Mesenchymal stem cell (in vitro differentiated cells and primary cell): ENCODE results near the gene KCNN2.

Experiments
- DNase-seq: peaks from one replicate; pipeline ENCODE4 v3.0.0-alpha.2; 2013
- H2AFZ ChIP-seq: one replicate; pipeline ENCODE4 v1.6.1; 2013; ENCODE audit warnings: low read depth, mild to moderate bottlenecking, control low read depth, inconsistent platforms, low read length, moderate library complexity
- H2AK5ac ChIP-seq: 2 replicates; pipeline ENCODE4 v1.6.1; 2013; ENCODE audit warnings: low read length, moderate library complexity, mild to moderate bottlenecking, inconsistent platforms; ENCODE audit not compliant: severe bottlenecking
- H2BK120ac ChIP-seq: one replicate; pipeline ENCODE4 v1.6.1; 2013; ENCODE audit warnings: low read depth, mild to moderate bottlenecking, inconsistent platforms, low read length, moderate library complexity
- H2BK12ac ChIP-seq, 2 experiments: one replicate each; pipeline ENCODE4 v1.6.1; 2013; ENCODE audit warnings: inconsistent platforms in 2 of 2, low read length in 2 of 2, mild to moderate bottlenecking in 2 of 2, moderate library complexity in 2 of 2, control low read depth in 1 of 2
- H2BK15ac ChIP-seq: one replicate; pipeline ENCODE4 v1.6.1; 2013; ENCODE audit warnings: mild to moderate bottlenecking, low read depth, inconsistent platforms; ENCODE audit not compliant: poor library complexity, severe bottlenecking
- H2BK5ac ChIP-seq: 2 replicates; pipeline ENCODE4 v1.6.1; 2013; ENCODE audit warnings: low read depth, mild to moderate bottlenecking, low read length, control low read depth, inconsistent platforms; ENCODE audit not compliant: poor library complexity, severe bottlenecking
- H3K14ac ChIP-seq, 2 experiments: one replicate each; pipeline ENCODE4 v1.6.1; 2013; ENCODE audit warnings: inconsistent platforms in 2 of 2, low read length in 2 of 2, control low read depth in 1 of 2, mild to moderate bottlenecking in 1 of 2, moderate library complexity in 1 of 2
- H3K18ac ChIP-seq, 2 experiments: one replicate each; pipeline ENCODE4 v1.6.1; 2013; ENCODE audit warnings: inconsistent platforms in 2 of 2, low read length in 2 of 2, control low read depth in 1 of 2, low read depth in 1 of 2, mild to moderate bottlenecking in 1 of 2
- H3K23ac ChIP-seq, 2 experiments: one replicate each; pipeline ENCODE4 v1.6.1; 2013; ENCODE audit warnings: inconsistent platforms in 2 of 2, low read length in 2 of 2, mild to moderate bottlenecking in 2 of 2, moderate library complexity in 2 of 2, control low read depth in 1 of 2
- H3K27ac ChIP-seq: 2 replicates; pipeline ENCODE4 v1.5.1; 2013; ENCODE audit warnings: mild to moderate bottlenecking, moderate library complexity, low read length, control low read depth, inconsistent platforms; ENCODE audit not compliant: poor library complexity, severe bottlenecking
- H3K27me3 ChIP-seq, 2 experiments: 2 replicates each; pipeline versions ENCODE4 v1.6.1 to v1.7.0; 2013; ENCODE audit warnings: low read length in 2 of 2, mild to moderate bottlenecking in 2 of 2, moderate library complexity in 2 of 2, control low read depth in 1 of 2, inconsistent platforms in 1 of 2; ENCODE audit not compliant: control insufficient read depth in 1 of 2, insufficient read depth in 1 of 2
- H3K36me3 ChIP-seq, 2 experiments: 2 replicates each; pipeline versions ENCODE4 v1.6.1 to v1.7.0; 2013; ENCODE audit warnings: low read length in 2 of 2, control low read depth in 1 of 2, inconsistent platforms in 1 of 2, low read depth in 1 of 2, mild to moderate bottlenecking in 1 of 2; ENCODE audit not compliant: insufficient read depth in 2 of 2, control insufficient read depth in 1 of 2
- H3K4ac ChIP-seq, 2 experiments: one replicate each; pipeline ENCODE4 v1.6.1; 2013; ENCODE audit warnings: inconsistent platforms in 2 of 2, low read length in 2 of 2, mild to moderate bottlenecking in 2 of 2, moderate library complexity in 2 of 2, control low read depth in 1 of 2, low read depth in 1 of 2
- H3K4me1 ChIP-seq: 2 replicates; pipeline ENCODE4 v1.6.1; 2013; ENCODE audit warnings: low read depth, low read length, control low read depth; ENCODE audit not compliant: control insufficient read depth, insufficient read depth
- H3K4me2 ChIP-seq: 2 replicates; pipeline ENCODE4 v1.6.1; 2013; ENCODE audit warnings: low read length, mild to moderate bottlenecking, inconsistent platforms; ENCODE audit not compliant: poor library complexity, severe bottlenecking
- H3K4me3 ChIP-seq, 2 experiments: 2 replicates each; pipeline versions ENCODE4 v1.5.1 to v1.7.0; 2013; ENCODE audit warnings: low read length in 2 of 2, mild to moderate bottlenecking in 2 of 2, control low read depth in 1 of 2, low read depth in 1 of 2; ENCODE audit not compliant: insufficient read depth in 1 of 2
- H3K79me1 ChIP-seq: replicated peaks from 2 replicates; pipeline ENCODE4 v1.6.1; 2013; ENCODE audit warnings: mild to moderate bottlenecking, control low read depth, low read length, inconsistent platforms; ENCODE audit not compliant: poor library complexity, severe bottlenecking
- H3K9ac ChIP-seq: 2 replicates; pipeline ENCODE4 v1.7.0; 2013; ENCODE audit warnings: mild to moderate bottlenecking, low read length, moderate library complexity
- H3K9me3 ChIP-seq: 2 replicates; pipeline ENCODE4 v1.7.0; 2013; ENCODE audit warnings: mild to moderate bottlenecking, low read length; ENCODE audit not compliant: control insufficient read depth
- H4K8ac ChIP-seq: one replicate; pipeline ENCODE4 v1.6.1; 2013; ENCODE audit warnings: inconsistent platforms, mild to moderate bottlenecking, low read length, moderate library complexity
- H4K91ac ChIP-seq: one replicate; pipeline ENCODE4 v1.6.1; 2013; ENCODE audit warnings: mild to moderate bottlenecking, low read length, inconsistent platforms
- WGBS: methylation state at CpG from one replicate; pipeline ENCODE4 v1.1.7; 2013; ENCODE audit warnings: mixed read lengths; 5-methylcytosine and 5-hydroxymethylcytosine counted together

KCNN2 gene

GRCh38 chr5:114408847-114409246, 47.0 kb downstream of the KCNN2 start:
- Histone ChIP-seq H4K8ac (no peak overlapping the region), H3K4me1 (no peaks in the 10 kb centered on the region), H3K27ac (no peak overlapping the region), H3K27me3 (no peaks in the 10 kb centered on the region), H2BK12ac (no peak overlapping the region), H3K4ac (no peak overlapping the region), H3K4me3 (no peak overlapping the region), H3K36me3 (no peaks in the 10 kb centered on the region), H2BK5ac (no peak overlapping the region), H3K18ac (no peak overlapping the region), H3K9ac (no peak overlapping the region), H2BK120ac (no peak overlapping the region), H3K9me3 (no peaks in the 10 kb centered on the region), H2BK15ac (no peak overlapping the region), H3K4me2 (no peak overlapping the region), H4K91ac (no peak overlapping the region), H2AK5ac (no peak overlapping the region), H3K14ac (no peak overlapping the region), H3K79me1 (no peaks in the 10 kb centered on the region), H2AFZ (no peak overlapping the region), H3K23ac (no peak overlapping the region)
- WGBS = 97% methylated on average over 1 of the region's 3 CpGs
- DNase-seq = no peak

- Histone ChIP-seq H2AK5ac (no peak overlapping the region), H3K4me2 (no peak overlapping the region), H2AFZ (no peak overlapping the region), H3K4me1 (no peaks in the 10 kb centered on the region), H4K8ac (no peak overlapping the region), H3K18ac (peak overlapping the region in 1 of 2 experiments; percentile 60), H3K4ac (no peak overlapping the region), H3K9ac (no peak overlapping the region), H2BK120ac (no peak overlapping the region), H3K27ac (no peak overlapping the region), H2BK15ac (no peak overlapping the region), H3K4me3 (no peak overlapping the region), H4K91ac (no peak overlapping the region), H3K23ac (no peak overlapping the region), H2BK12ac (no peak overlapping the region), H3K9me3 (no peaks in the 10 kb centered on the region), H2BK5ac (no peak overlapping the region), H3K79me1 (no peaks in the 10 kb centered on the region), H3K27me3 (no peaks in the 10 kb centered on the region), H3K14ac (no peak overlapping the region), H3K36me3 (no peaks in the 10 kb centered on the region)
- DNase-seq = peak; percentile 21
- 21% methylated on average over 2 of the region's 3 CpGs for WGBS
Measured at GRCh38 chr5:114411380-114411931, 49.6 kb downstream of the KCNN2 start.

DNA sequence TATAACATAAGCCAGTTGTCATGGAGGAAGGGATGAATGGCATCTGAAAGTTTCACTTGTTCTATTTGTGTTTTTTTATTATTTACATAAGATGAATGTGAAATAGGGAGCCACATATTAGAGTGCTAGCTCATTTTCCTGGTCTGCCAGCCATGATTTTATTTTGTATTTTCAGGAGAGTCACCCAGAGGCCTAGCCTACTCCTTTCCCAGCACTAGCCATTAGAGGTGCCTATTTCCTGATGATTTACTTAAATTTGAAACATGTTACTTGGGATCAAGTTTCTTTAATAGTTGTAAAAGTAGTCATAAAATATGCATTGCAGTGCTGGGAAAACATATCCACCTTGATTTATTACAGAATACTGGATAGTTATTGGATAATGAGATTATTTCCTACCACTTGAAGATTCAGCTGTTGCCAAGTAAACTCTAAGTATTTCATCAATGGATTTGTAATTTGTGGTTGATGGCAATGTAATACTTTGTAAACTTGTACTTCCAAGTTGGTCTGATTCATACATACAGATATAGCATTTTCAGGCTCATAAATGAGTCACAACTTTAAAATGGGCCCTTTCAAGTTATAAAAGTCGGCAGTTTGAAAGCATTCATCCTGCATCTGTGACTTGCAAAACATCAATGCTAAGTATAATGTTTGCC, 50.8 kb downstream of the KCNN2 start:
- H3K4me1 ChIP-seq = no peaks in the 10 kb centered on the region
- no peak overlapping the region for H3K4me3 ChIP-seq
- no peak overlapping the region for H3K18ac ChIP-seq
- no peak overlapping the region for H4K8ac ChIP-seq
- H2AFZ ChIP-seq = no peak overlapping the region
- no peaks in the 10 kb centered on the region for H3K79me1 ChIP-seq
- no peak overlapping the region for H2BK12ac ChIP-seq
- DNase-seq = peak; percentile 94
- H3K4ac ChIP-seq = no peak overlapping the region
- H2BK120ac ChIP-seq = no peak overlapping the region
- H3K9ac ChIP-seq = no peak overlapping the region
- no peak overlapping the region for H2BK5ac ChIP-seq
- H4K91ac ChIP-seq = no peak overlapping the region
- no peak overlapping the region for H3K23ac ChIP-seq
- no peak overlapping the region for H2AK5ac ChIP-seq
- no peak overlapping the region for H3K4me2 ChIP-seq
- H3K9me3 ChIP-seq = no peaks in the 10 kb centered on the region
- no peak overlapping the region for H2BK15ac ChIP-seq
- no peaks in the 10 kb centered on the region for H3K36me3 ChIP-seq
- peaks cover 0 to 4% of the 10 kb centered on the region in 2 experiments for H3K27me3 ChIP-seq
- H3K27ac ChIP-seq = no peak overlapping the region
- no peak overlapping the region for H3K14ac ChIP-seq
- WGBS = no CpG with 5 or more reads among the region's 1 CpG

GRCh38 chr5:114415760-114416159, 53.9 kb downstream of the KCNN2 start:
- H3K9ac ChIP-seq = no peak overlapping the region
- H3K23ac ChIP-seq = no peak overlapping the region
- H3K27ac ChIP-seq = no peak overlapping the region
- H3K27me3 ChIP-seq = peaks cover 4 to 5% of the 10 kb centered on the region in 2 experiments
- H2AK5ac ChIP-seq = no peak overlapping the region
- H4K91ac ChIP-seq = no peak overlapping the region
- no peak overlapping the region for H2AFZ ChIP-seq
- WGBS = 95% methylated on average over 1 of the region's 1 CpG
- H3K4me3 ChIP-seq = no peak overlapping the region
- no peak overlapping the region for H2BK15ac ChIP-seq
- no peaks in the 10 kb centered on the region for H3K36me3 ChIP-seq
- no peak overlapping the region for H3K4ac ChIP-seq
- H3K4me2 ChIP-seq = no peak overlapping the region
- H4K8ac ChIP-seq = no peak overlapping the region
- no peak for DNase-seq
- no peak overlapping the region for H2BK5ac ChIP-seq
- no peak overlapping the region for H3K18ac ChIP-seq
- H2BK120ac ChIP-seq = no peak overlapping the region
- H2BK12ac ChIP-seq = no peak overlapping the region
- H3K79me1 ChIP-seq = no peaks in the 10 kb centered on the region
- no peaks in the 10 kb centered on the region for H3K4me1 ChIP-seq
- H3K9me3 ChIP-seq = no peaks in the 10 kb centered on the region
- no peak overlapping the region for H3K14ac ChIP-seq
